NOMO-1 treated with DMSO at 0.1 percent for 48 hours (cell line): ENCODE results near the gene ZNF641.
"Not testable (repeated sequence)": the region's sequence is repeated elsewhere in the genome, so short reads cannot be mapped to it uniquely, and the experiment has no call there.

Experiments
- DNase-seq: peaks from one replicate; lab custom pipeline; 2025; ENCODE audit not compliant: unreplicated experiment; lab: John Stamatoyannopoulos, UW

Gene ZNF641

GRCh38 chr12:48336061-48336460 lies 14.7 kb downstream of the ZNF641 start:
- peak; percentile 4 for DNase-seq

GRCh38 chr12:48334808-48335207 lies 15.9 kb downstream of the ZNF641 start:
- peak; percentile 92 for DNase-seq

GRCh38 chr12:48333680-48334079 lies 17.0 kb downstream of the ZNF641 start:
- not testable (repeated sequence) for DNase-seq

GRCh38 chr12:48331399-48331798 lies 19.3 kb downstream of the ZNF641 start:
- DNase-seq, result no peak

- DNase-seq, result no peak
Measured at GRCh38 chr12:48329199-48329939, 21.4 kb downstream of the ZNF641 start.

- no peak for DNase-seq
Measured at GRCh38 chr12:48316491-48316890, 34.2 kb downstream of the ZNF641 start.

GRCh38 chr12:48311313-48311712 lies 39.4 kb downstream of the ZNF641 start:
- no peak for DNase-seq

GRCh38 chr12:48307269-48307668 lies 43.5 kb downstream of the ZNF641 start:
- DNase-seq, result no peak

GRCh38 chr12:48305190-48305589 lies 45.5 kb downstream of the ZNF641 start:
- no peak for DNase-seq

GRCh38 chr12:48302161-48302911 lies 48.4 kb downstream of the ZNF641 start:
- no peak for DNase-seq

- DNase-seq, result no peak
Measured at GRCh38 chr12:48300774-48301173, 49.9 kb downstream of the ZNF641 start.

GRCh38 chr12:48296586-48297282 lies 54.0 kb downstream of the ZNF641 start:
- peak; percentile 80 for DNase-seq

- DNase-seq, result no peak
Measured at GRCh38 chr12:48292040-48292439, 58.7 kb downstream of the ZNF641 start.

GRCh38 chr12:48291511-48291910 lies 59.2 kb downstream of the ZNF641 start:
- DNase-seq, result no peak

GRCh38 chr12:48288387-48289268 lies 62.1 kb downstream of the ZNF641 start:
- DNase-seq, result no peak
